ENCODE data around the gene CDCP1.

GRCh38 chr3:45188719-45189659 lies 42.8 kb upstream of the CDCP1 start:
- TF ChIP-seq EZH2phosphoT487 (IDR thresholded peaks at IDR 0.05; ENCODE audit: insufficient read depth, low read depth) (no peak), EZH2 (IDR thresholded peaks at IDR 0.05; ENCODE audit: insufficient read depth, poor library complexity, severe bottlenecking) (no peak)

All from GM23248 (cell line).